ENCODE data around the gene PAPOLA.

PAPOLA gene

GRCh38 chr14:96586056-96586455, 83.9 kb downstream of the PAPOLA start:
- no peak for DNase-seq (ENCODE audit: low read depth)

GRCh38 chr14:96586921-96587822, 85.0 kb downstream of the PAPOLA start:
- DNase-seq (ENCODE audit: low read depth) = no peak

GRCh38 chr14:96587823-96588385, 85.7 kb downstream of the PAPOLA start:
- no peak for DNase-seq (ENCODE audit: low read depth)

- DNase-seq (ENCODE audit: low read depth) = no peak
Measured at GRCh38 chr14:96588410-96589257, 86.5 kb downstream of the PAPOLA start.

- no peak for DNase-seq (ENCODE audit: low read depth)
Measured at GRCh38 chr14:96589577-96589976, 87.4 kb downstream of the PAPOLA start.

GRCh38 chr14:96590190-96590864, 88.1 kb downstream of the PAPOLA start:
- no peak for DNase-seq (ENCODE audit: low read depth)

GRCh38 chr14:96592591-96593386, 90.6 kb downstream of the PAPOLA start:
- DNase-seq (ENCODE audit: low read depth) = peak; percentile 41

- no peak for DNase-seq (ENCODE audit: low read depth)
Measured at GRCh38 chr14:96594961-96595360, 92.8 kb downstream of the PAPOLA start.

- no peak for DNase-seq (ENCODE audit: low read depth)
Measured at GRCh38 chr14:96597680-96598079, 95.5 kb downstream of the PAPOLA start.

- no peak for DNase-seq (ENCODE audit: low read depth)
Measured at GRCh38 chr14:96598332-96598928, 96.2 kb downstream of the PAPOLA start.

GRCh38 chr14:96599076-96599475, 96.9 kb downstream of the PAPOLA start:
- no peak for DNase-seq (ENCODE audit: low read depth)

GRCh38 chr14:96602186-96602585, 100.0 kb downstream of the PAPOLA start:
- no peak for DNase-seq (ENCODE audit: low read depth)

GRCh38 chr14:96603350-96604255, 101.4 kb downstream of the PAPOLA start:
- no peak for DNase-seq (ENCODE audit: low read depth)

- DNase-seq (ENCODE audit: low read depth) = no peak
Measured at GRCh38 chr14:96614481-96614881, 112.3 kb downstream of the PAPOLA start.

GRCh38 chr14:96616161-96616721, 114.1 kb downstream of the PAPOLA start:
- DNase-seq (ENCODE audit: low read depth) = no peak
